Upper lobe of left lung (tissue), 6 donors: ENCODE results near the gene EAPP. TPM values are rescaled to one million over a fixed set of nuclear protein-coding genes. Genes with fewer than 3 reads are reported as not detected.
A peak's percentile ranks its signal among the peaks of the same experiment; 100 is the strongest.

Source experiments
- ATAC-seq, 2 donors: fragments of 200-7000 bp; cut with Tn5 transposase; one replicate each; pipeline ENCODE4 v1.9.1; 2022; ENCODE audit warnings: mild to moderate bottlenecking in 2 of 2, moderate library complexity in 2 of 2; ENCODE audit not compliant: low FRiP score in 2 of 2
- DNase-seq, 2 donors: peaks; one replicate each; pipeline ENCODE4 v3.0.0-alpha.2; 2019 to 2020
- H3K27ac ChIP-seq, 4 donors: fragments of 200-600 bp; sonication (generic); one replicate each; pipeline ENCODE4 v1.5.1; 2016 to 2019
- H3K27me3 ChIP-seq, 4 donors: fragments of 200-600 bp; sonication (generic); one replicate each; pipeline ENCODE4 v1.5.1; 2017 to 2019
- H3K36me3 ChIP-seq, 4 donors: fragments of 200-600 bp; sonication (generic); one replicate each; pipeline ENCODE4 v1.5.1; 2016 to 2019
- H3K4me1 ChIP-seq, 4 donors: fragments of 200-600 bp; sonication (generic); one replicate each; pipeline ENCODE4 v1.5.1; 2018 to 2019
- H3K4me3 ChIP-seq, 4 donors: fragments of 200-600 bp; sonication (generic); one replicate each; pipeline ENCODE4 v1.5.1; 2017 to 2019; ENCODE audit warnings: mild to moderate bottlenecking in 2 of 4, moderate library complexity in 1 of 4
- H3K9me3 ChIP-seq, 4 donors: fragments of 200-600 bp; sonication (generic); one replicate each; pipeline ENCODE4 v1.5.1; 2018 to 2019
- CTCF ChIP-seq, 6 experiments: fragments of 450-650 bp in 4 of 6; fragments of 200-600 bp in 2 of 6; sonication (generic) in 2 of 6; IDR thresholded peaks; one replicate each; pipeline ENCODE4 v1.5.1; 2016 to 2019; ENCODE audit warnings: antibody characterized with exemption in 6 of 6
- EP300 ChIP-seq, 4 donors: sonication (generic); formaldehyde crosslinking; IDR thresholded peaks; one replicate each; pipeline ENCODE4 v1.5.1; 2017; ENCODE audit warnings: antibody characterized with exemption in 4 of 4, control low read depth in 2 of 4
- POLR2A ChIP-seq, 4 donors: fragments of 450-650 bp; IDR thresholded peaks; one replicate each; pipeline ENCODE4 v1.5.1; 2016 to 2017; ENCODE audit warnings: antibody characterized with exemption in 4 of 4, mild to moderate bottlenecking in 2 of 4
- POLR2AphosphoS5 ChIP-seq, 2 donors: sonication (generic); formaldehyde crosslinking; IDR thresholded peaks; one replicate each; pipeline ENCODE4 v1.5.1; 2017; ENCODE audit warnings: antibody characterized with exemption in 2 of 2
- WGBS, 2 donors: methylation state at CpG; one replicate each; pipeline ENCODE4 v1.1.5; 2017 to 2018; 5-methylcytosine and 5-hydroxymethylcytosine counted together
- total RNA-seq, 6 donors: library from RNA; depleted of rRNA in 4 of 6; stranded (reverse); fragments of >200 nt in 4 of 6; gene quantifications; one replicate each; pipeline versions ENCODE4 v1.1.0 to v1.2.1, GENCODE V29; 2016 to 2021
- donor health status: DM: no; HTN: no; CAD: no; lungs with moderate emphysema.
- donor health status: DM: no; HTN: yes; CAD: no; lungs with severe emphysema.

Gene EAPP
- total RNA-seq, 6 donors from 2014 or later, result 12.5 to 30.6 (median 27.6) TPM

GRCh38 chr14:34502545-34503225, 36.8 kb downstream of the EAPP start:
- ATAC-seq (no peak), DNase-seq (no peak)
- Histone ChIP-seq H3K27me3 (no peaks in the 10 kb centered on the region), H3K27ac (no peak overlapping the region), H3K9me3 (no peaks in the 10 kb centered on the region), H3K36me3 (no peaks in the 10 kb centered on the region), H3K4me3 (no peak overlapping the region), H3K4me1 (no peaks in the 10 kb centered on the region)
- TF ChIP-seq POLR2A (IDR thresholded peaks at IDR 0.05), result no peak
- no peak for TF ChIP-seq CTCF (IDR thresholded peaks at IDR 0.05)
- 51 to 73% methylated on average over 2 of the region's 2 CpGs for WGBS, 2 donors

- no peak for DNase-seq
- Histone ChIP-seq H3K36me3 (no peaks in the 10 kb centered on the region), H3K27me3 (no peaks in the 10 kb centered on the region), H3K27ac (no peak overlapping the region), H3K9me3 (no peaks in the 10 kb centered on the region), H3K4me3 (no peak overlapping the region), H3K4me1 (peaks cover 0 to 1% (median 0%) of the 10 kb centered on the region in 4 donors)
- WGBS, 2 donors, result 83 to 92% methylated on average over 2 of the region's 2 CpGs
- TF ChIP-seq POLR2AphosphoS5 (IDR thresholded peaks at IDR 0.05), result no peak
- no peak for TF ChIP-seq POLR2A (IDR thresholded peaks at IDR 0.05)
- TF ChIP-seq EP300 (IDR thresholded peaks at IDR 0.05), result no peak
- TF ChIP-seq CTCF (IDR thresholded peaks at IDR 0.05), result no peak
- ATAC-seq, result no peak
Observed at GRCh38 chr14:34502001-34502400, 37.5 kb downstream of the EAPP start.

GRCh38 chr14:34501004-34501580, 38.4 kb downstream of the EAPP start:
- Histone ChIP-seq H3K4me3 (no peak overlapping the region), H3K36me3 (no peaks in the 10 kb centered on the region), H3K9me3 (no peaks in the 10 kb centered on the region), H3K4me1 (peaks cover 0 to 5% (median 0%) of the 10 kb centered on the region in 4 donors), H3K27me3 (no peaks in the 10 kb centered on the region), H3K27ac (no peak overlapping the region)
- DNase-seq (no peak), ATAC-seq (no peak)
- TF ChIP-seq POLR2AphosphoS5 (IDR thresholded peaks at IDR 0.05) (no peak), EP300 (IDR thresholded peaks at IDR 0.05) (no peak), POLR2A (IDR thresholded peaks at IDR 0.05) (no peak), CTCF (IDR thresholded peaks at IDR 0.05) (no peak)
- 92 to 93% methylated on average over 4 to 5 of the region's 5 CpGs for WGBS, 2 donors

- H3K27ac ChIP-seq, result no peak overlapping the region
- DNase-seq, result no peak
- ATAC-seq, result peak in 1 of 2 donors; percentile 57
Observed at GRCh38 chr14:34498684-34499412, 40.7 kb downstream of the EAPP start.

More at GRCh38 chr14:34498684-34499412, 40.7 kb downstream of the EAPP start:
- H3K9me3 ChIP-seq, result no peaks in the 10 kb centered on the region
- H3K4me1 ChIP-seq, result peaks cover 0 to 5% (median 0%) of the 10 kb centered on the region in 4 donors
- H3K36me3 ChIP-seq, result no peaks in the 10 kb centered on the region
- no peak for TF ChIP-seq EP300 (IDR thresholded peaks at IDR 0.05)
- TF ChIP-seq CTCF (IDR thresholded peaks at IDR 0.05), result peak in 5 of 6 experiments; percentile 28 to 82 (median 75)
- H3K4me3 ChIP-seq, result no peak overlapping the region
- 89 to 90% methylated on average over 6 of the region's 6 CpGs for WGBS, 2 donors
- H3K27me3 ChIP-seq, result no peaks in the 10 kb centered on the region
